Caco-2 (cell line): ENCODE measurements around the gene RABGAP1L. TPM values are rescaled to one million over a fixed set of nuclear protein-coding genes. Genes with fewer than 3 reads are reported as not detected.

Source experiments
- BruUV-seq: library from RNA; stranded (reverse); fragments of 400-500 nt; replicated peaks from 2 replicates; lab custom pipeline; 2021; lab: Mats Ljungman, UMichigan
- CTCF ChIA-PET: fragments of 300-600 bp; sonication (Branson Sonifier 250); formaldehyde crosslinking; loops from one replicate; lab custom pipeline; 2022; ENCODE audit warnings: antibody characterized with exemption; lab: Charles Lee
- POLR2A ChIA-PET: fragments of 300-600 bp; sonication (Branson Sonifier 250); formaldehyde crosslinking; loops from one replicate; lab custom pipeline; 2022; ENCODE audit warnings: antibody characterized with exemption; lab: Charles Lee
- DNase-seq, 2 experiments: peaks; one replicate each; pipeline versions ENCODE4 v3.0.0 to v3.0.0-alpha.2; 2020 to 2022
- H3K27me3 ChIP-seq: replicated peaks from 2 replicates; pipeline ENCODE4 v1.6.0; 2011; ENCODE audit warnings: low read length; ENCODE audit not compliant: control insufficient read depth, insufficient read depth
- H3K36me3 ChIP-seq: 2 replicates; pipeline ENCODE4 v1.5.1; 2011; ENCODE audit warnings: low read length; ENCODE audit not compliant: control insufficient read depth, insufficient read depth
- H3K4me1 ChIP-seq: fragments of 250-450 bp; sonication (Bioruptor Pico); 2 replicates; pipeline ENCODE4 v1.5.1; 2020; ENCODE audit warnings: mild to moderate bottlenecking
- H3K4me3 ChIP-seq: 2 replicates; pipeline ENCODE4 v1.5.1; 2011; ENCODE audit warnings: low read depth, mild to moderate bottlenecking, control low read depth, low read length
- H3K9me3 ChIP-seq: fragments of 250-450 bp; sonication (Bioruptor Pico); 2 replicates; pipeline ENCODE4 v1.5.1; 2020; ENCODE audit warnings: mild to moderate bottlenecking, moderate library complexity
- H3K27ac Mint-ChIP-seq: one replicate; pipeline ENCODE4 v1.8.0; 2022; ENCODE audit warnings: mixed read lengths; ENCODE audit not compliant: unreplicated experiment
- H3K27me3 Mint-ChIP-seq: one replicate; pipeline ENCODE4 v1.8.0; 2022; ENCODE audit warnings: mixed read lengths; ENCODE audit not compliant: insufficient read depth, unreplicated experiment
- H3K36me3 Mint-ChIP-seq: one replicate; pipeline ENCODE4 v1.8.0; 2022; ENCODE audit warnings: mild to moderate bottlenecking, mixed read lengths; ENCODE audit not compliant: insufficient read depth, unreplicated experiment
- H3K4me1 Mint-ChIP-seq: one replicate; pipeline ENCODE4 v1.8.0; 2022; ENCODE audit warnings: low read depth, mixed read lengths; ENCODE audit not compliant: unreplicated experiment
- H3K4me3 Mint-ChIP-seq: one replicate; pipeline ENCODE4 v1.8.0; 2022; ENCODE audit warnings: mild to moderate bottlenecking, moderate library complexity, mixed read lengths; ENCODE audit not compliant: unreplicated experiment
- H3K9me3 Mint-ChIP-seq: one replicate; pipeline ENCODE4 v1.8.0; 2022; ENCODE audit warnings: mixed read lengths; ENCODE audit not compliant: unreplicated experiment
- intact Hi-C: fragments of 100-400 bp; cut with micrococcal nuclease; formaldehyde crosslinking; loops from one replicate; pipeline ENCODE4 v1.10.0; 2022; ENCODE audit not compliant: unreplicated experiment
- total RNA-seq: library from RNA; stranded (reverse); gene quantifications from 2 replicates; pipeline ENCODE4 v1.2.3, GENCODE V29; 2022
- TF ChIP-seq, protein P1 (sequence below), 2 experiments: fragments of 200-600 bp in 1 of 2; IDR thresholded peaks; 1 replicate in 1 of 2; 2 replicates in 1 of 2; pipeline versions ENCODE4 v1.5.1 to v1.8.0; 2011 to 2022; ENCODE audit warnings: antibody characterized with exemption in 1 of 2, control low read depth in 1 of 2, inconsistent platforms in 1 of 2, low read depth in 1 of 2, low read length in 1 of 2, mild to moderate bottlenecking in 1 of 2, moderate library complexity in 1 of 2; ENCODE audit not compliant: insufficient read depth in 1 of 2, severe bottlenecking in 1 of 2, unreplicated experiment in 1 of 2

The RABGAP1L gene
- total RNA-seq, 1 experiment from 2014 or later = 20.3 TPM

DNA sequence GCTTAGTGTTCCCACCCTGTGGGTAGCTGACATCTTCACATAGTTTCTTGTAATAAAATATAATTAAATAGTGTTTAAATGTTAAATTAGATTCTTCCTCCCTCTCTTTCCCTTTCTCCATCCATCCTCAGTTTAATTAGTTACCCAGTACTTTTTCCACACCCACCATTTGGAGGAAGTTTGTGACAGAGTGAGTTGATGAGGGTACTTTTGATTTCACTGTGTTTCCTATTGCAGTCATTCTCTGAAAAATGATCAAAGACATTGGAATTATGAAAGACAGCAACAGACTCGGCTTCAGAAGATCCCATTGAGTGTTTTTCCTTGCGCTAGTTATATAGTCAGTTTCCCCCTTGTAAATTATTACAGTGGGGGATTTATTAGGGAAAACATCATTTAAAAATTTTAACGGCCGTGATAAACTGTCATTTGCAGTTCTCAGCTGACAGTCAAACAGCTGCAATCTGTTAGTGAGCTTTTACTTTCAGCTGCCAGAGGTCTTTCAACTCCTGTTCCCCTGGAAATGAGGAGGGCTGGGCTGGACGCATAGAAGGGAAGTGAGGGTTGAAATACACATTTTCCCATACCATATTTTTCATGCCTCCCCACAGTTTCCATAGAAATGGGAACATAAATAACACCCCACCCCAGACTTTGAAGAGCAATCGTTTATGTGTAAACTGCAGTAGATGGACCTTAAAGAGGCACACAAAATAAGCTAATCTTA is 779.1 kb downstream of the RABGAP1L start:
- peaks cover 8% of the 10 kb centered on the region for H3K4me1 Mint-ChIP-seq
- ChIA-PET POLR2A (no interaction called here), CTCF (no interaction called here)
- H3K27me3 Mint-ChIP-seq = no peaks in the 10 kb centered on the region
- H3K9me3 Mint-ChIP-seq = no peaks in the 10 kb centered on the region
- no peaks in the 10 kb centered on the region for H3K36me3 Mint-ChIP-seq
- Histone ChIP-seq H3K4me3 (no peak overlapping the region), H3K9me3 (no peaks in the 10 kb centered on the region), H3K36me3 (no peaks in the 10 kb centered on the region), H3K27me3 (no peaks in the 10 kb centered on the region), H3K4me1 (peaks cover 5% of the 10 kb centered on the region; the same call in 1 of the 2 replicates)
- TF ChIP-seq, protein P1, sequence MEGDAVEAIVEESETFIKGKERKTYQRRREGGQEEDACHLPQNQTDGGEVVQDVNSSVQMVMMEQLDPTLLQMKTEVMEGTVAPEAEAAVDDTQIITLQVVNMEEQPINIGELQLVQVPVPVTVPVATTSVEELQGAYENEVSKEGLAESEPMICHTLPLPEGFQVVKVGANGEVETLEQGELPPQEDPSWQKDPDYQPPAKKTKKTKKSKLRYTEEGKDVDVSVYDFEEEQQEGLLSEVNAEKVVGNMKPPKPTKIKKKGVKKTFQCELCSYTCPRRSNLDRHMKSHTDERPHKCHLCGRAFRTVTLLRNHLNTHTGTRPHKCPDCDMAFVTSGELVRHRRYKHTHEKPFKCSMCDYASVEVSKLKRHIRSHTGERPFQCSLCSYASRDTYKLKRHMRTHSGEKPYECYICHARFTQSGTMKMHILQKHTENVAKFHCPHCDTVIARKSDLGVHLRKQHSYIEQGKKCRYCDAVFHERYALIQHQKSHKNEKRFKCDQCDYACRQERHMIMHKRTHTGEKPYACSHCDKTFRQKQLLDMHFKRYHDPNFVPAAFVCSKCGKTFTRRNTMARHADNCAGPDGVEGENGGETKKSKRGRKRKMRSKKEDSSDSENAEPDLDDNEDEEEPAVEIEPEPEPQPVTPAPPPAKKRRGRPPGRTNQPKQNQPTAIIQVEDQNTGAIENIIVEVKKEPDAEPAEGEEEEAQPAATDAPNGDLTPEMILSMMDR (IDR thresholded peaks at IDR 0.05; ENCODE audit: insufficient read depth in 1 of 2, low read depth in 1 of 2, low read length in 1 of 2, severe bottlenecking in 1 of 2, unreplicated experiment in 1 of 2) = no peak
- no peak overlapping the region for H3K27ac Mint-ChIP-seq
- H3K4me3 Mint-ChIP-seq = no peak overlapping the region
- no TSS peak for BruUV-seq
- intact Hi-C loops = no loop called here
- no peak for DNase-seq

DNA sequence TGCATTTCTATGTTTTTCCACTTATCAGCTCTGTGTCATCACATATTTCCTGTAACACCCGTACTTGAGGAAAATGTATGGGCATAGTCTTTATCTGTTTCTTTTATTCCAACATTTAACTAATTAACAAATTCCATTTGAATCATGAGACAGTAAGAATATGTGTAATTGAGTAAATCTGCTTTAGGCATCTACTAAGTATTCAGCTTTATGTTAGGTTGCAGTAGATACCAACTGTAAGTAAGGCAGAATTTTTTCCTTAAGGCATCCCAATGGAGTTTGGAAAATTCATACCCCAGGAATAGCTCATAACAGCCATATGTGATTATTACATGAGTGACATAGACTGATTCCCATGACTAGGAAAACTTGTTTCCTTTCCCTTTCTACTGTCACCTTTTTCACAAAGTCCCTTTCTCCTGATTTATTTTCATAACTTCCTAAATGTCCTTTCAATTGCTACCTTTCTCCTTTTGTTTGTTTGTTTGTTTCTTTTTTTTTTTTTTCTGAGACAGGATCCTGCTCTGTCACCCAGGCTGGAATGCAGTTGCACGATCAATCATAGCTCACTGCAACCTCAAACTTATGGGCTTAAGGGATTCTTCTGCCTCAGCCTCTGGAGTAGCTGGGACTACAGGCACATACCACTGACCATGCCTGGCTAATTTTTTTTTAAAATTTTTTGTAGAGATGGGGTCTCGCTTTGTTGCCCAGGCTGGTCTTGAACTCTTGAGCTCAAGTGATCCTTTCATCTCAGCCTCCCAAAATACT is 780.6 kb downstream of the RABGAP1L start:
- H3K4me3 ChIP-seq = no peak overlapping the region
- no peaks in the 10 kb centered on the region for H3K9me3 ChIP-seq
- Mint-ChIP-seq H3K9me3 (no peaks in the 10 kb centered on the region), H3K4me3 (no peak overlapping the region), H3K27me3 (no peaks in the 10 kb centered on the region), H3K36me3 (no peaks in the 10 kb centered on the region), H3K27ac (no peak overlapping the region), H3K4me1 (peaks cover 9% of the 10 kb centered on the region)
- no peaks in the 10 kb centered on the region for H3K27me3 ChIP-seq
- CTCF ChIA-PET = no interaction called here
- POLR2A ChIA-PET = no interaction called here
- peaks cover 8% of the 10 kb centered on the region; the same call in 1 of the 2 replicates for H3K4me1 ChIP-seq
- TF ChIP-seq, protein P1 (IDR thresholded peaks at IDR 0.05; ENCODE audit: insufficient read depth in 1 of 2, low read depth in 1 of 2, low read length in 1 of 2, severe bottlenecking in 1 of 2, unreplicated experiment in 1 of 2) = no peak
- BruUV-seq = no TSS peak
- intact Hi-C loops = no loop called here
- DNase-seq = no peak
- no peaks in the 10 kb centered on the region for H3K36me3 ChIP-seq

DNA sequence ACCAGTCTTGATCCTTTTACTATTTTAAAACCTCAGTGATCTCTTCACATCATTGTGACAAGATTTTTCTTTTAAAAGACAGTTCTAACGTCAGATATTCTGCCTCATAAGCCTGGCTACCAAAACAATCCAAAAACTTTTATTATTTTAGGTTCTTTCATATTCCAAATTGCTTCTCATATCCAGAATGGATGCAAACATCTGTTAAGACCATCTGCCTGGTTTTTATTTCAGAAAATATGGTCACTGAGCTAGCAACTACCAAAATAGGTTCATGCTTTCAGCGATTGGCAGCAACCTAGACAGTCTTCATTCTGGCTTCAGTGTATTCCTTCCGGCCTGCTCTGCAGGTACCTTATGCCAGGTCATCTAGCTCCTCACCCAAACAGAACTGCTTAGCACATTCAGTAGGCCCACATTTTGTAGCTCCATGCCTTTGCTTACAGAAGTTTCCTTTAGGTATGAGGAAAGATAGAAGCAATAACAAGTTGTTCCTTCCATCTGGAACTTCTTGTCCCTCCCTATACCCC is 781.4 kb downstream of the RABGAP1L start:
- Histone ChIP-seq H3K4me3 (no peak overlapping the region), H3K4me1 (peaks cover 8% of the 10 kb centered on the region; the same call in 1 of the 2 replicates), H3K27me3 (no peaks in the 10 kb centered on the region), H3K9me3 (no peaks in the 10 kb centered on the region), H3K36me3 (no peaks in the 10 kb centered on the region)
- H3K27me3 Mint-ChIP-seq = no peaks in the 10 kb centered on the region
- intact Hi-C loops = no loop called here
- H3K27ac Mint-ChIP-seq = no peak overlapping the region
- H3K4me1 Mint-ChIP-seq = peaks cover 14% of the 10 kb centered on the region
- DNase-seq = no peak
- no peak overlapping the region for H3K4me3 Mint-ChIP-seq
- ChIA-PET CTCF (no interaction called here), POLR2A (no interaction called here)
- H3K9me3 Mint-ChIP-seq = no peaks in the 10 kb centered on the region
- no peaks in the 10 kb centered on the region for H3K36me3 Mint-ChIP-seq
- TF ChIP-seq, protein P1 (IDR thresholded peaks at IDR 0.05; ENCODE audit: insufficient read depth in 1 of 2, low read depth in 1 of 2, low read length in 1 of 2, severe bottlenecking in 1 of 2, unreplicated experiment in 1 of 2) = no peak
- BruUV-seq = no TSS peak
